NOMO-1 treated with dmso at 0.1 percent for 144 hours (cell line): ENCODE results near the gene HDAC9.
"Not testable (repeated sequence)": the region's sequence is repeated elsewhere in the genome, so short reads cannot be mapped to it uniquely, and the experiment has no call there.

Experiments
- DNase-seq: peaks from one replicate; lab custom pipeline; 2025; ENCODE audit not compliant: unreplicated experiment; lab: John Stamatoyannopoulos, UW

The HDAC9 gene

GRCh38 chr7:18702071-18702829 is 206.7 kb downstream of the HDAC9 start:
- DNase-seq = no peak

GRCh38 chr7:18703685-18704084 is 208.1 kb downstream of the HDAC9 start:
- DNase-seq = no peak

- DNase-seq = no peak
Observed at GRCh38 chr7:18706670-18707069, 211.1 kb downstream of the HDAC9 start.

- no peak for DNase-seq
Observed at GRCh38 chr7:18708204-18708603, 212.7 kb downstream of the HDAC9 start.

- no peak for DNase-seq
Observed at GRCh38 chr7:18715988-18716387, 220.4 kb downstream of the HDAC9 start.

GRCh38 chr7:18721429-18721828 is 225.9 kb downstream of the HDAC9 start:
- DNase-seq = no peak

- no peak for DNase-seq
Observed at GRCh38 chr7:18724318-18724717, 228.8 kb downstream of the HDAC9 start.

- DNase-seq = no peak
Observed at GRCh38 chr7:18727115-18727870, 231.7 kb downstream of the HDAC9 start.

GRCh38 chr7:18736012-18736411 is 240.5 kb downstream of the HDAC9 start:
- DNase-seq = not testable (repeated sequence)

GRCh38 chr7:18740579-18740988 is 245.0 kb downstream of the HDAC9 start:
- DNase-seq = no peak

GRCh38 chr7:18753972-18754610 is 258.5 kb downstream of the HDAC9 start:
- no peak for DNase-seq

GRCh38 chr7:18754766-18755165 is 259.2 kb downstream of the HDAC9 start:
- no peak for DNase-seq

- no peak for DNase-seq
Observed at GRCh38 chr7:18755793-18756192, 260.2 kb downstream of the HDAC9 start.

- DNase-seq = peak; percentile 32
Observed at GRCh38 chr7:18756378-18757050, 261.0 kb downstream of the HDAC9 start.

GRCh38 chr7:18760046-18760445 is 264.5 kb downstream of the HDAC9 start:
- DNase-seq = no peak

GRCh38 chr7:18760631-18761445 is 265.3 kb downstream of the HDAC9 start:
- DNase-seq = no peak

- DNase-seq = no peak
Observed at GRCh38 chr7:18762189-18762588, 266.6 kb downstream of the HDAC9 start.

GRCh38 chr7:18768256-18768655 is 272.7 kb downstream of the HDAC9 start:
- no peak for DNase-seq

- no peak for DNase-seq
Observed at GRCh38 chr7:18770154-18770811, 274.7 kb downstream of the HDAC9 start.

- no peak for DNase-seq
Observed at GRCh38 chr7:18770822-18771221, 275.3 kb downstream of the HDAC9 start.
